Vagina (tissue), 2 donors: ENCODE data around the gene KNCN.

Experiments used
- POLR2AphosphoS5 ChIP-seq, 2 donors: sonication (generic); formaldehyde crosslinking; IDR thresholded peaks; one replicate each; pipeline ENCODE4 v1.9.0; 2017; ENCODE audit warnings: antibody characterized with exemption in 2 of 2, mild to moderate bottlenecking in 2 of 2, low read depth in 1 of 2; ENCODE audit not compliant: insufficient read depth in 1 of 2
- TF ChIP-seq, protein P1 (sequence below), 3 experiments: fragments of 450-650 bp in 2 of 3; fragments of 200-600 bp in 1 of 3; sonication (generic) in 1 of 3; IDR thresholded peaks; one replicate each; pipeline ENCODE4 v1.5.1; 2017 to 2019; ENCODE audit warnings: antibody characterized with exemption in 3 of 3, mild to moderate bottlenecking in 2 of 3, moderate library complexity in 2 of 3

DNA sequence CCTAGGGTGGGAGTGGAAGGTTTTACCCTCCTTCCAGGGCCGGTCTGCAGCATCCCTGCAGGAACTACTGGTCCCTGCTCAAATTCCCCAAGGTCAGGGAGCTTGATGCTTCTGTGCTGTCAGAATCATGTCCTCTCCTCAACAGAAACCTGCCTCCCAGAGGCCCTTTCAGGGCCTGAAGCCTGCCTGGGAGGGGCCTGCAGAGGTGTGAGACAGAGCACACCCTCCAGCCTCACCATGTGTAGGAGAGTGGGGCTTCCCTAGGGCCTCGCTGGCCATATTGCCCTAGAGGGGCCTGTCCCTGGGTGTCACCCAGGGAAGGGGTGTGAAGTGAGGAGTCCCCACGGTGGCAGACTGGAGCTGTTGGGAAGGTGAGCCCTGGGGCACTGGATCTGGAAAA, 21.1 kb downstream of the KNCN start:
- TF ChIP-seq, protein P1, sequence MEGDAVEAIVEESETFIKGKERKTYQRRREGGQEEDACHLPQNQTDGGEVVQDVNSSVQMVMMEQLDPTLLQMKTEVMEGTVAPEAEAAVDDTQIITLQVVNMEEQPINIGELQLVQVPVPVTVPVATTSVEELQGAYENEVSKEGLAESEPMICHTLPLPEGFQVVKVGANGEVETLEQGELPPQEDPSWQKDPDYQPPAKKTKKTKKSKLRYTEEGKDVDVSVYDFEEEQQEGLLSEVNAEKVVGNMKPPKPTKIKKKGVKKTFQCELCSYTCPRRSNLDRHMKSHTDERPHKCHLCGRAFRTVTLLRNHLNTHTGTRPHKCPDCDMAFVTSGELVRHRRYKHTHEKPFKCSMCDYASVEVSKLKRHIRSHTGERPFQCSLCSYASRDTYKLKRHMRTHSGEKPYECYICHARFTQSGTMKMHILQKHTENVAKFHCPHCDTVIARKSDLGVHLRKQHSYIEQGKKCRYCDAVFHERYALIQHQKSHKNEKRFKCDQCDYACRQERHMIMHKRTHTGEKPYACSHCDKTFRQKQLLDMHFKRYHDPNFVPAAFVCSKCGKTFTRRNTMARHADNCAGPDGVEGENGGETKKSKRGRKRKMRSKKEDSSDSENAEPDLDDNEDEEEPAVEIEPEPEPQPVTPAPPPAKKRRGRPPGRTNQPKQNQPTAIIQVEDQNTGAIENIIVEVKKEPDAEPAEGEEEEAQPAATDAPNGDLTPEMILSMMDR (IDR thresholded peaks at IDR 0.05) = no peak
- TF ChIP-seq POLR2AphosphoS5 (IDR thresholded peaks at IDR 0.05; ENCODE audit: insufficient read depth in 1 of 2, low read depth in 1 of 2) = no peak
